ENCODE data around the gene ARPC2. TPM values are rescaled to one million over a fixed set of nuclear protein-coding genes. Genes with fewer than 3 reads are reported as not detected.
A peak's percentile ranks its signal among the peaks of the same experiment; 100 is the strongest.

The ARPC2 gene
- polyA plus RNA-seq, 3 donors: 228 to 253 (median 236) TPM

DNA sequence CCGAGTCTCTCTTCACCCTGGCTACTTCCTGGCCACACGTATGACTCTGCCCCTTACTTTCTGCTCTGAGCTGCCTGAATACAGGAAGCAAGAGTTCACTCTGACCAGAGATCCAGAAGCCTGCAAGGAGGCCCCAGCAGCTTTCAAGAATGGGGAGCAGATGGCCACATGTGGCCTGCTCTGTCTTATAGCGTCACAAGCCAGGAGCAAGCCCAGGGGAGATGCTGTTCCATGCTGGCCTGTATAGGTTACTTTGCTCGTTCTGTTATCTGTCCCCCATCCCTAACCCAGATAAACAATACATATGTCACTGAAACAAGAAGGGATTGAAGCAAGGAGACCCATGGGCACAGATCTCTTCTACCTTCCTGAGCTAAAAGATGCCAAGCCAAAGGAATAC lies 57.6 kb downstream of the ARPC2 start:
- DNase-seq (ENCODE audit: extremely low read depth in 1 of 11, low read depth in 9 of 11, low spot score in 4 of 11): no peak

DNA sequence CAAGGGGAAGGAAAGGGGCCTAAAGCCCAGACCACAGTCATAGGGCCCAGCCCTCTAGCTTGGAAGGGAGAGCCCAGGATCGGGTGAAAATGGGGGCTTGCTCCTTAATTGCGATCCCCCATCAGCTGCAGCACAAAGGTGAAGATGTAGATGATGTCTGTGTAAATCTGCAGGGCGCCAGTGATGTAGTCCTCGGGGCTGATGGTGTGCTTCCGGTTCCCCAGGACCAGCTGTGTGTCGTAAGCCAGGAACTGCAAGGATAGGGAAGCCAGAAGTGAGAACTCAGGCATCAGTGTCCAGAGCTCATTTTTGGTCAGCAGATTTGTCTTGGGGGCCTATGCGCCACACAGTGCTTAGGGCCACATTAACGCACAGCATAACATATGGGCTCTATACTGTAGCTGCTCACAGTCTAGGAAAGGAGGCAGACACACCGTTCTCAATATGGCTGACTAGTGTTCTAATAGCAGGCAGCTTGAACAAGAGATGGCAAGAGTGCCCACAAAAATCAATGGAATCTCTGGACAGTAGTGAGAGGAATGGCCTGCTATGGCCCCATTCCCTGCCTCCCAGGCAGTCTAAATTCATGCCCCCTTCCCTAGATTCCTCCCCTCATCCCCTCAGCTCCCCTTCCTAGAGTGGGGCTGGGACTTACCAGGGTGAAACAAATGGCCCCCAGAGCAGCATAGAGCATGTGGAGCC lies 58.5 kb downstream of the ARPC2 start:
- DNase-seq (ENCODE audit: extremely low read depth in 1 of 11, low read depth in 9 of 11, low spot score in 4 of 11): no peak

DNA sequence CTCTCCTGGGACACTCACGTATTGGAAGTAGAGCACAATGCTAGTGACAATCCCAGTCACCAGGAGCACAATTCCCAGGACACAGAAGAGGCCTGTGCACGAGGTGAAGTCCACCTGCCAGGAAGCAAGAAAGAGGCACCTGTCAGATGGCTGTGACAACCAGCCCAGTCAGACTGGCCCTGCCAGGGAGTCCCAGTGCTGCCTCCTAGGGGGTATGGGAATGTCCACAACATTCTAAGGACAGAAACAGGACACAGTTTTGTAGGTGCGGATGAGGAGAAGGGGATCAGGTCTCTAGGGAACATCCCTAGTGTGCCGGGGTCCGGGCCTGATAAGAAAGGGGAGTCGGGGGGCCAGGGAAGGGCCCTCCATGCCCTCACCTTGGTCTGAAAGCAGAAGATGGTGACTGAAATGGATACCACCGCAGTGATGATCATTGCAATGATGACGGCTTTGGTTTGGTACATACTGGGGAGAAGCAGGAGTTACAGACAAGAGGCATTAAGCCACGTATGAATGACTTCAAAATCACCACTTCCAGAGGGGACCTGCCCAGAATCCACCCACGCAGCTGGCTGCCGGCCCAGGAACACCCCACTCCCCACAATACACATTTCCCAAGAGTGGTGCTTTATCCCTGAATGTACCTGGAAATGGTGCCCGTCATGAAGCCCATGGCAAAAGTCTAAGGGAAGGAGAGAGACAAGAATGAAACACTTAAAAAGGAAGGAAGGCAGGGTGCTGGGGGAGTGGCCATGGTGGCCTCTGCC lies 60.2 kb downstream of the ARPC2 start:
- no peak for DNase-seq (ENCODE audit: extremely low read depth in 1 of 11, low read depth in 9 of 11, low spot score in 4 of 11)

DNA sequence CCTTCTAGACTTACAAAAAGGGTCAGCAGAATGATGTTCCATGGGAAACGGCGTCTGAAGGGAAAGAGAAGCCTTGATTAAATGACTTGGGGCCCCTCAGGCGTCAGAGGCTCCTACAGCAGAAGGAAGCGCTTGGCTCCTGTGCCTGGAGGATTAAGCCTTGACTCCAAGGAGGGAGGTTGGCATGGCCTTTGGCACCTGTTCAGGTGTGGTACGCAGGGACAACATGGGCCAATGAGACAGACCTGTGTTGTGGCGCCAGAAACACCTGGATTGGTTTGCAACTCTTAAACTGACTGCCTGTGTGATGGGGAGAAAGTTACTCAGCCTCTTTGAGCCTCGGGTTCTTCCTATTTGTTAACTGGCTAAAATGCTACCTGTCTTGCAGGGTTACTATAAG lies 60.9 kb downstream of the ARPC2 start:
- no peak for DNase-seq (ENCODE audit: extremely low read depth in 1 of 11, low read depth in 9 of 11, low spot score in 4 of 11)

DNA sequence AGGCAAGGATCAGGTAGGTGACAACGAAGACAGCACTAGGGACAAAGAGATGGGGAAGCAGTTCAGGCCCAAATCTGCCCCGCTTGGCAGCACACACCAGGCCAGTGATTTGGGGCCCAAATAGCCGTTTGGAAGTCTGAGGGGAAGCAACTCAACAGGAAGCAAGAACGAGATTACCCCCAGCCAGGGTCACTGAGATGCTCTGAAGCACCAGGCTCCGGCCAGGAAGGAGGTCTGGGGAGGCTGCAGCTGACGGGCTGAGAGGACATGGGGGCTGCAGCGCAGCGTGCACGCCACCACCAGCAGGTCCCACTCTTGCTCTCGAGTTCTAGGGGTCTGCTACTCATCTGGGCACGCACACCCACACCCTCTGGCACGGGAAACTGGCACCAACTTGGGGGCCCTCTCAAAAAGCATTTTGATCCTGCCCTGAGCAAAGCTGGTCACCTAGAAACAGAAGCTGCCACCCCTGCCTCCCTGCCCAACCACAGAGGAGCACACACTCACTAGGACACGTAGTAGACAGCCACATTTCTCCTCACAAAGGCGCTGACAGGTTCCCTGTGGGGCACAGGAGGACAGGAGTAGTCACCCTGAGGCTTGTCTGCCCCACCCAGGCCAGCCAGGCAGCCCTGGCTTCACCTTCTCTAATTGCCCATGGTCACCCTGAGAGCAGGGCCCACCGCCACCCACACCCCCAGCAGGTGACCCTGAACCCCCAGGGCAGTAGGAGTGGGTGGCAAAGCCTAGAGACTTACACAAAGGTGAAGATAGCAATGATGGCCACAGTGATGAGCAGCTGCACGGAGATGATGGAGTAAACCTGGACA lies 61.8 kb downstream of the ARPC2 start:
- DNase-seq (ENCODE audit: extremely low read depth in 1 of 11, low read depth in 9 of 11, low spot score in 4 of 11): no peak

DNA sequence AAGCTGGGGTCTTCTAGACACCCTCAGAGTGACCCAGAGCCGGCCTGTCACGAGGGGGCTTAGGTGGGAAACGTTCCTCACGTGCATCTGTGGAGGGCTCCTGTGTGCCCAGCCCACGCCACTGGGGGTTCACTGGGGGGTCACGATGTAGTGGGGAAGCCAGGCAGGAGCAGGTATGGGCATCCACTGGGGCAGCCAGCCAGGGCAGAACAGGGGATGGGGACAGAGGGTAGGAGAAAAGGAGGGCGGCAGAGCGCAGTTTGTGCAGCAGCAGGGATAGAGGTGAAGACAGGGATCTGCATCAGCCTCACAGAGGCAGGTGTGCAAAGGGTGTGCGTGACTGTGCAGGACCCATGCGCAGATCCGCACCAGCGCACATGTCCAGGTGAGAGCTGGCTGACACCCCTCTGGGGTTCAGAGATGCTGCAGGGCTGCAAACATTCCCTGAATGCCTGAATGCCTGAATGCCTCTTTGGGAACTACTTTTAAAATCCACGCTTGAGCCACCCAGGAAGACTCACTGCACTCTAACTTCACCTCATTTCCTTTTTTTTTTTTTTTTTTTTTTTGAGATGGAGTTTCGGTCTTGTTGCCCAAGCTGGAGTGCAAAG lies 63.4 kb downstream of the ARPC2 start:
- no peak for DNase-seq (ENCODE audit: extremely low read depth in 1 of 11, low read depth in 9 of 11, low spot score in 4 of 11)

DNA sequence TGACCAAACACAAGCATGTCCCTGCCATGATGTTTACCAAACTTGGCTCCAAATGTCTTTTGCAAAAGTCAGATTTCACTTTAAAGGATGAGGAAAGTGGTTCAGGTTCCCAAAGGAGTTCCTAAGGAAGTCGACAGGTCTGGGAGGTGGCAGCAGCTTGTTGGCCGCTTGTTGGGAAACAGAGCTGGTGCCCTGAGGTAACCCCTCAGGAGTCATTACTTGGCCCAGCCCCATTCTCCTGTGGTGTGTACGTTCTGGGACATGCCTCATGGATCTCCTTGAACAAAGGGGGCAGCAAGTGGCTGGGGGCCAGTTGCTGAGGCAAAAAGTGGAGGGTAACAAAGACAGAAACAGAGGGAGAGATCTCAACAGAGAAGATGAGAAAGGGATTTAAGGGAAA lies 64.5 kb downstream of the ARPC2 start:
- DNase-seq (ENCODE audit: extremely low read depth in 1 of 11, low read depth in 9 of 11, low spot score in 4 of 11): no peak

DNA sequence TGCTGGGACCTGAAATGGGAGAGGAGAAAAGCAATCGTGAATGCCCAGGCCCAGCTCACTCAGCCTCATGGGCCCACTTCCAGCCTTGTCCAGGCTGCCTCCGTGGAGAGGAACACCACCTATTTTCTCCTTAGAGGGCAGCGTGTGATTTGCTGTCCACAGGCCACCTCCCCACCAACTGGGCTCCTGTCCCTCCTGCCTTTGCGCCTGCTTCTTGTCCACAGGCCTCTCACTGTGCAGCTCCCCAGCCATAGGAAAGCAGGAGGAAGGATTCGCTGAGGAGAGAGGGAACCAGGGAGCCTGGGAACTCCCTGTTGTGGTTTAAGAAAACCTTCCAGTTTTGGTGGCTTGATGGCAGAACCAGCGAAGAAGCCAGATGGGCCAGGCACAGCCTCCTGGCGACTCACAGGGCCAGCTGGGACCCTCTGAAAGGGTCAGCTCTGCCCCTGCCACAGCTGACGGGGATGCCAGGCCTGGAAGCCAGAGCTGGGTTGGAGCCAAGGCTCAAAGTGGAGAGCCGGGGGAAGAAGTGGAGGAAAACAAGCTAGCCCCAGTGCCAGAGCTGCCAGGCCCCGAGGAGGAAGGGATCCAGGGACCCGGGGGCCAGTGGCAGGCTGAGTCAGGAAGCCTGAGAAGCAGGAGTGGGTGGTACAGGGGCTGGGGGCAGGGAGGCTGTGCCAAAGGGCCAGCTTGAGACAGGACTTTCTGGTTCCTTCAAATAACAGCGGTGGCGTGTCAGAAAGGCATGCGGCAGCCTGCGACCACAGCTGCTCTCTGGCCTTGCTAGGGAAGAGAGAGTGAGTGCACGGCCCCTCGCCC lies 65.4 kb downstream of the ARPC2 start:
- DNase-seq (ENCODE audit: extremely low read depth in 1 of 11, low read depth in 9 of 11, low spot score in 4 of 11): no peak

DNA sequence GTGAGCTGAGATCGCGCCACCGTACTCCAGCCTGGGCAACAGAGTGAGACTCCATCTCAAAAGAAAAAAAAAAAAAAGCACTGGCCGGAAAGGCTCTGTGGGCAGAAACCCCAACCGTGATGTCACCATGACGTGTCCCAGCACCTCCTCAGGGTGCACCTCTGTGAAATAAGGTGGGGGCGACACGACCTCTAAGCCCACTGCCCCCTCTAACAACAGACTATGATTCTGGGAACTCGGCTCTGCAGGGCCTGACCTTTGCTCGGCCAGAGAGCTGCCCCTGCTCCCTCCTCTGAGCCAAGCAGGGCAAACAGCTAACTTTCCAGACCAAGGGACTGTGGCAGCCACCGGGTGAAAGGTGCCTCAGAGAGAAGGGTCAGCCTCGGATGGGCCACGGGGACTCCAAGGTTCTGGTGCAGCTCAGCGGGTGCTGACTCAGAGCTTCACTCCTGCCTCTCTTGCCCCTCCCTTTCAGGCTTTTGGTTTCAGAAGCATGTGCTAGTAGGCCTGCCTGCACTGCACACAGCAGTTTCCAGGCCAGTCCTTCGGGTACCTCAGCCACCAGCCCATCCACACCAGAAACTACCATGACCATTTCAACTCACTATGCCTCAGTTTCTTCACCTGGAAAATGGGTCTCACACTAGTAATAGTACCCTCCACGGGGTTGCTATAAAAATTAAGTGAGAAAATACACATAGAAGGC lies 67.3 kb downstream of the ARPC2 start:
- no peak for DNase-seq (ENCODE audit: extremely low read depth in 1 of 11, low read depth in 9 of 11, low spot score in 4 of 11)

DNA sequence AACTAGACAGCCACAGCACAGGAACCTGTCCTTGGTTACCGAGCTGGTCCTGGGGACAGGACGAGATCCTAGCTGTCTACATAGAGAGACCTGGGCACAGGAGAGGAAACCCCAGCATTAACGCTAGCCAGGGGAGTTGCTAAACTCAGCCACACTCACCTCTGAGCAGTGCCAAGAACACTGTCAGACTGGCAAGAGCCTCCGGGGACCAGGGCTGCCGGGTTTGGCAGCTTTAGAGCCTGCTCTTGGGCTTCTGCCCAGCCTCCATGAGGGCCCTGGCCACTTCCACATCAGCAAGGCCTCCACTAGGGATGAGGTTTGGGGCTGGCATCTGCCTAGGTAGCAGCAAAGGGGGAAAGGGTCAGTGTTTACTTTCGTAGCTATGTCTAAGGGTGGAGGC lies 68.6 kb downstream of the ARPC2 start:
- DNase-seq (ENCODE audit: extremely low read depth in 1 of 11, low read depth in 9 of 11, low spot score in 4 of 11): no peak

DNA sequence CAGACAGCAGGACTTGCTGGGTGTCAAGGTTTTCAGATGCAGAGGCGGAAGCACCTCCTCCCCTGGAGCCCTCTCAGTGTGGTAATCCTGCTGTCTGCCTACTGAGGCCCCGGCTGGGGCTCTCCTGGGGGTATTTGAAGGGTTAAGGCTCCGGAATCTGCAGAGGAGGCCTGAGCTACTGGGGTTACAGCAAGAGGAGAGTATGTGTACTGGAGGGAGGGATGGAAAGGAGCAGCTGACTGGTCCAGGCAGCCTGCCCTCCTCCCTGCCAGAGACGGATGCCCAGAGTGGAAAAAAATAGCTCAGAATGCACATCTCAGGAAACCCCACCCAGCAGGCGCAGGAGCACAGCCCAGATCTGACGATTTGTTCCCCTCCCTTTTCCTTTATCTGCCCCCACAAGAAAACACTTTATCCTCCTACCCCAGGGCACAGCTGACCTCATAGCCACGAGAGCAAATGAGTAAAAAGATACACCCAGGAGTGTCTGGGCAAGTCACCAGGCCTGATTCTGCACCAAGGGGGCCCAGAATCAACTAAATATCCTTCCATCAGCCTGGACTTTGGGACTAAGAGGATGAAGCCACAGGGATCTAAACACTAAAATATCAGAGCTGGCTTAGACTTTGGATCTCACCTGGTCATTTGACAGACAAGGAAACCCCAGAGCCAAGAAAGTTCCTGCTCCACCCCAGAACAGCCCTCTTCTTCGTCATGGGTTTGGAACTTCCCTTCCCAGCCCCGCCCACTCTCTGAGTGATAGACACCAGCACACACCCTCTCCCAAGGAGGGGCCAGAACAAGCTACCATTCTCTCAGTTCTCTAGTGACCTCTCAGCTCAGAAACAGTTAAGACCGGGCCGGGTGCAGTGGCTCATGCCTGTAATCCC lies 69.8 kb downstream of the ARPC2 start:
- DNase-seq (ENCODE audit: extremely low read depth in 1 of 11, low read depth in 9 of 11, low spot score in 4 of 11): peak in 4 of 11 donors; percentile 61 to 78 (median 69)

DNA sequence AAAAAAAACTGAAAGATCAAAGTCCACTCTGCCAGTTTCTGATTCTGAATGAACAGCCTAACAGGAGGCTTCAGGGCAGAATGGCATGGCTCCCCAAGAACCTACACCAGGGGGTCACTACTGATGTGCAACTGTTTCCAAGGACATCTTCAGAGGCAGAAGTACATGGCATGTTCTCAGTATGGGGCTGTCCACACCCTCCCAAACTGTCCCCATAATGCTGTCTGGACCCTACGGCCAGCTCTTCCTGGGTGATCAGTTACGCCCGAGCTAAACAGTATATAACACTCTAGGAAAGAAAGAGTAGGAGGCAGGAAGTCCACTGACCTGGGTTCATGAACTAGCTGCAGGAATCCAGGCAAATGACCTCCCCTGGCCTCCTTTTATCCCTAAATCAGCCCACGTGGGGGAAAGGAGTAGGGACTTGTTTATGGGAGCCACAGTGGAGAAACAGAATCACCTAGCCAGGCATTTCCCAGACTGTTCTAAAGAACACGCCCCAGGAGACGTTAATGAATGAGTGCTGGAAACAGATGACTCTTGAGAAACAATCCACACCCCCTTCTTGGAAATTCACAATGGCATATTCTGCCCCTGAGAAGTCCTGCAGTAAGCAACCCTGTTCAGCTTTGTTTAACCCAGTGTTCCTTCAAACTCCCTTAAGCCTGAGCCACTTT lies 72.8 kb downstream of the ARPC2 start:
- no peak for DNase-seq (ENCODE audit: extremely low read depth in 1 of 11, low read depth in 9 of 11, low spot score in 4 of 11)

DNA sequence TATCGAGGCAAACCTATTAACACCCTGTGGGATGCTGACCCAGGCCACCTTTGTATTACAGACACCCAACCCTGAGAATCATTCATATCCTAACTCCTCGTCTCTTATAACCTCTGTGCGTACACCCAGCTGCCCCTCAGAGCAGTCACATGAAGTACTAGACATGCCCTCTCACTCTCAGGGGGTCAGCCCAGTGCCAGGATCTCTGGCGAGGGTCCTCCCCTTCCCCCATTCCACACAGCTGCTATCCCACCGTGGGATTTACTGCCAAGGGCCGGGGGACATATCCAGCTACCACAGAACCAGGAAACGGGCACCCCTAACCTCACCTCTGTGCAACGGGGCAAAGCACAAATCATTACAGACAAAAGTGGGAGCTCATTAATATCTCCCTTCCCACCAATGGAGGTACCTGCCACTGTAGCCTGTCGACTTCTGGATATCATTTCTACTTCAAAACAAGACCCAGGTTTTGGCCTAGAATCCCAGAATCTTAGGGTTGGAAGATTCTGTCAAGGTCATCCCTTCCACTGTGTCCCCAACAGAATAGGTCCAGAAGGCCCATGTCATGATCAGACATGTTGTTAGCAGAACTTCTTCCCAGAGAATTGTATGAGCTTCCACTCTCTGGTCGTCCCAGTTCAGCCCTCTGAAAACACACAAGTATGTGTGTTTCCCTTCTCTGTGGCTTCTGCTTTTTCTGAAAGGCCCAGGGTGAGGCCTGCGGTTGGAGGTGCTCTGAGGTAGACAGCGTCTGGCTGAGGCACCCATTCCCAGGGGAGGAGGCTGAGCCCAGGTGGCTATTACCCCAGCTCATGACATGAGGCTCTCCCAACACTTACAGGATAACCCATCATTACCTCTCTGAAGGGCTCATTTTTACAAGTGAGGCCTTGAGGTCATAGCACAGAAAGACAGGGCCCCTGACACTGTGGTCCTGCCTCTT lies 73.6 kb downstream of the ARPC2 start:
- no peak for DNase-seq (ENCODE audit: extremely low read depth in 1 of 11, low read depth in 9 of 11, low spot score in 4 of 11)

DNA sequence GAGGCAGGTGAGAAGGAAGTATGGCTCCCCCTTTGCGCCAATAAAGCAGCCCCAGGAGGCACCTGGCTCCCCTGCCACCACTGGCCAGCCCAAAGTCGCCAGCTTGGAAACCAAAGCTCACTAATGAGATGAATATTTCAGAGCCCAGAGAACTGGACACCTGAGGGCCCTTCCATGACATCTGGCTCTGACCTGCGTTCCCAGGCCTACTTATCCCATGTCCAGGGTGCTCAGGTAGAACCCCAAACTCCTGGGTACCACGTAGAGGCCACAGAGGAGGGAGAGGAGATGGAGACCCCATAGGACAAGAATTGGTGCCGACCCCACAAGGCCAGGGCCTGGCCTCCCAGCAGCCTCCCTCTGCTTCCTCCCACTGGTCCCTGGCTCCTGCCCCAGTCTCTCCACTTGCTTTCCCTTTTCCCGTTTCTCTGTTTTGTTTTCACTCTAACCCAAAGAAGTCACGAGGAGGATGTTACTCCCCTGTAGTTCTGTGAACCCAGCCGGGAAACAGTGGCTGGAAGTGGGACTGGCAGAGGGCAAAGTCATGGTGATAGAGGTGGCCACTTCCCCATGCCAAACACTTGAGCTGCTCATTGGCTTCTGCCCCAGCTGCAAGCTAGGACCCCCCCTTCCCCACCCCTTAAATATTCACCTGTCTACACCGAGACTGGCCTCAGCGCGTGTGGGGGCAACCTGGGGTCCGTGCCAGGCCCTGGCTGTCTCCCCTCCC lies 74.5 kb downstream of the ARPC2 start:
- DNase-seq (ENCODE audit: extremely low read depth in 1 of 11, low read depth in 9 of 11, low spot score in 4 of 11): no peak
